DND-41 (cell line): ENCODE data around the gene UBE3C.
"Not testable (repeated sequence)": the region's sequence is repeated elsewhere in the genome, so short reads cannot be mapped to it uniquely, and the experiment has no call there.

Source experiments
- ATAC-seq: fragments of 200-7000 bp; cut with Tn5 transposase; 3 replicates; pipeline ENCODE4 v1.9.1; 2021; ENCODE audit warnings: low read depth; ENCODE audit not compliant: insufficient read depth
- DNase-seq: peaks from one replicate; pipeline ENCODE4 v3.0.0-alpha.2; 2020
- H2AFZ ChIP-seq: 2 replicates; pipeline ENCODE4 v1.6.0; 2012; ENCODE audit warnings: low read depth, low read length
- H3K27ac ChIP-seq: 2 replicates; pipeline ENCODE4 v1.5.1; 2012; ENCODE audit warnings: low read length, inconsistent platforms
- H3K27me3 ChIP-seq: fragments of 200-600 bp; sonication (generic); 2 replicates; pipeline ENCODE4 v1.6.0; 2012; ENCODE audit warnings: low read length, mild to moderate bottlenecking, inconsistent platforms; ENCODE audit not compliant: insufficient read depth, poor library complexity
- H3K36me3 ChIP-seq: 2 replicates; pipeline ENCODE4 v1.5.1; 2012; ENCODE audit warnings: low read length, inconsistent platforms; ENCODE audit not compliant: insufficient read depth
- H3K4me1 ChIP-seq: 2 replicates; pipeline ENCODE4 v1.5.1; 2012; ENCODE audit warnings: mild to moderate bottlenecking, low read length; ENCODE audit not compliant: insufficient read depth
- H3K4me2 ChIP-seq: 2 replicates; pipeline ENCODE4 v1.6.0; 2012; ENCODE audit warnings: mild to moderate bottlenecking, moderate library complexity, low read length, inconsistent platforms; ENCODE audit not compliant: insufficient read depth
- H3K4me3 ChIP-seq, 2 experiments: fragments of 200-600 bp in 1 of 2; shearing (Covaris generic) in 1 of 2; 2 replicates each; pipeline ENCODE4 v1.5.1; 2012 to 2016; ENCODE audit warnings: inconsistent platforms in 2 of 2, low read length in 2 of 2, mild to moderate bottlenecking in 2 of 2, low read depth in 1 of 2, moderate library complexity in 1 of 2
- H3K79me2 ChIP-seq: 2 replicates; pipeline ENCODE4 v1.6.0; 2012; ENCODE audit warnings: low read length, inconsistent platforms; ENCODE audit not compliant: insufficient read depth
- H3K9ac ChIP-seq: 2 replicates; pipeline ENCODE4 v1.6.0; 2012; ENCODE audit warnings: low read depth, mild to moderate bottlenecking, inconsistent platforms, low read length, moderate library complexity
- H3K9me3 ChIP-seq: 2 replicates; pipeline ENCODE4 v1.5.1; 2012; ENCODE audit warnings: low read length, moderate library complexity, mild to moderate bottlenecking, inconsistent platforms; ENCODE audit not compliant: insufficient read depth, severe bottlenecking
- H4K20me1 ChIP-seq: 2 replicates; pipeline ENCODE4 v1.6.0; 2012; ENCODE audit warnings: low read length; ENCODE audit not compliant: insufficient read depth
- CTCF ChIP-seq: IDR thresholded peaks from 2 replicates; pipeline ENCODE4 v1.5.1; 2012; ENCODE audit warnings: borderline replicate concordance, low read length, moderate library complexity, mild to moderate bottlenecking; ENCODE audit not compliant: poor library complexity, severe bottlenecking; ENCODE audit errors: extremely low read depth
- EZH2 ChIP-seq: IDR thresholded peaks from 3 replicates; pipeline ENCODE4 v1.6.1; 2012; ENCODE audit warnings: borderline replicate concordance, low read depth, mild to moderate bottlenecking, moderate library complexity, low read length, inconsistent platforms; ENCODE audit not compliant: severe bottlenecking

The UBE3C gene

GRCh38 chr7:157153260-157153659 lies 14.5 kb downstream of the UBE3C start:
- Histone ChIP-seq H4K20me1 (peaks cover 89% of the 10 kb centered on the region), H3K27ac (no peak overlapping the region), H2AFZ (no peak overlapping the region), H3K9me3 (no peaks in the 10 kb centered on the region), H3K27me3 (no peaks in the 10 kb centered on the region), H3K4me1 (no peaks in the 10 kb centered on the region), H3K4me3 (no peak overlapping the region), H3K79me2 (peaks cover 100% of the 10 kb centered on the region), H3K4me2 (no peak overlapping the region), H3K36me3 (peaks cover 30% of the 10 kb centered on the region), H3K9ac (no peak overlapping the region)
- no peak for DNase-seq
- TF ChIP-seq CTCF (no peak), EZH2 (no peak)
- ATAC-seq, result no peak

- Histone ChIP-seq H3K36me3 (peaks cover 35% of the 10 kb centered on the region), H3K4me3 (no peak overlapping the region), H3K4me1 (no peaks in the 10 kb centered on the region), H3K9me3 (no peaks in the 10 kb centered on the region), H3K27ac (no peak overlapping the region), H4K20me1 (peaks cover 84% of the 10 kb centered on the region), H3K27me3 (no peaks in the 10 kb centered on the region), H3K79me2 (peaks cover 100% of the 10 kb centered on the region), H2AFZ (no peak overlapping the region), H3K9ac (no peak overlapping the region), H3K4me2 (no peak overlapping the region)
- DNase-seq (no peak), ATAC-seq (no peak)
- TF ChIP-seq CTCF (no peak), EZH2 (no peak)
Observed at GRCh38 chr7:157155959-157156358, 17.2 kb downstream of the UBE3C start.

GRCh38 chr7:157158400-157158799 lies 19.7 kb downstream of the UBE3C start:
- no peak overlapping the region for H3K9ac ChIP-seq
- no peaks in the 10 kb centered on the region for H3K4me1 ChIP-seq
- H4K20me1 ChIP-seq, result peaks cover 69% of the 10 kb centered on the region
- TF ChIP-seq CTCF (no peak), EZH2 (no peak)
- H3K4me3 ChIP-seq, result no peak overlapping the region
- no peaks in the 10 kb centered on the region for H3K9me3 ChIP-seq
- ATAC-seq (no peak), DNase-seq (no peak)
- no peak overlapping the region for H3K27ac ChIP-seq
- no peak overlapping the region for H3K4me2 ChIP-seq
- peaks cover 24% of the 10 kb centered on the region for H3K36me3 ChIP-seq
- peaks cover 98% of the 10 kb centered on the region for H3K79me2 ChIP-seq
- no peak overlapping the region for H2AFZ ChIP-seq
- H3K27me3 ChIP-seq, result no peaks in the 10 kb centered on the region

- H3K27ac ChIP-seq, ATAC-seq, H3K9me3 ChIP-seq, H3K27me3 ChIP-seq, H3K9ac ChIP-seq, H3K4me1 ChIP-seq, H2AFZ ChIP-seq, DNase-seq, H3K4me3 ChIP-seq, H3K4me2 ChIP-seq: not testable (repeated sequence)
- Histone ChIP-seq H3K79me2 (peaks cover 98% of the 10 kb centered on the region), H4K20me1 (peaks cover 62% of the 10 kb centered on the region), H3K36me3 (peaks cover 32% of the 10 kb centered on the region)
Observed at GRCh38 chr7:157159537-157159936, 20.8 kb downstream of the UBE3C start.
